Measurements from ENCODE around the gene ADARB2.

The ADARB2 gene

DNA sequence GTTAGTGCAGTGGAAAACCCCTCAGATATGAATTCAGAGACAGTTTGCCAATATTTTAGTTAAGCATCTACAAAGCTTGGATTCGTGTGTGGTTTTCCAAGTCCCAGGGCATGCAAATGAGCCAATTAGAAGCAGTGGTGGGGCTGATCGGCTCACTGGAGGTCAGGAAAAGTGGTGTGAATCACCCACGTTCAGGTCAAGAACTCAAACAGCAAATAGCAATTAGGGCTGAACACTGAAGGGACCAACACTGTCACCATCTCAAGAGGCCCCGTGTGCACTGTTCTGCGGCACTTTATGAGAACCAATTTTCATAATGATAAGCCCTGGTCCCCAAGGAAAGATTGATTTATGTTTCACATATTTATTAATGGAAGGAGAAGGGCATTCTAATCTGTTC lies 68.9 kb downstream of the ADARB2 start:
- no peak overlapping the region for H3K4me3 ChIP-seq (ENCODE audit: low read length)
- TF ChIP-seq ZNF274 (IDR thresholded peaks at IDR 0.05; ENCODE audit: low read depth, low read length) = no peak

DNA sequence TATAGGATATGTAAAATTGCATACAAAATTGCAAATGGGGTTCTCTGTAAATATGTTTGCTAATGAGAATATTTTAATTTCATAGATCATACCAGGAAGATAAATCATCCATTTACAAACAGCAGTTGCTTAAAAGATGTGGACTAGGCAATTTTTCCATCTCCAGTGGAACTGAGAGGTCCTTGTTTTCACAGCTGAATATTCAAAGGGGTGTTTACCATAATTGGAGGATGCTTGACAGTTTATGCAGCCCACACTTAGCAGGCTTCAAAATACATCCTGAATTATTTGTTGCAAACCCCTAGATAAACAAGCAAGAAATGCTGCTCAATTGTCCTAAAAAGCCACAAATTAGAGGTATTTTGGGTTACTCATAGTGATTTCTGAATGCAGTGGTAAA lies 69.9 kb downstream of the ADARB2 start:
- TF ChIP-seq ZNF274 (IDR thresholded peaks at IDR 0.05; ENCODE audit: low read depth, low read length) = no peak
- no peak overlapping the region for H3K4me3 ChIP-seq (ENCODE audit: low read length)

- no peak for TF ChIP-seq ZNF274 (IDR thresholded peaks at IDR 0.05; ENCODE audit: low read depth, low read length)
- no peak overlapping the region for H3K4me3 ChIP-seq (ENCODE audit: low read length)
These were observed 71.2 kb downstream of the ADARB2 start for GRCh38 chr10:1666147-1666546.

GRCh38 chr10:1665681-1666080 lies 71.6 kb downstream of the ADARB2 start:
- no peak overlapping the region for H3K4me3 ChIP-seq (ENCODE audit: low read length)
- no peak for TF ChIP-seq ZNF274 (IDR thresholded peaks at IDR 0.05; ENCODE audit: low read depth, low read length)

- no peak overlapping the region for H3K4me3 ChIP-seq (ENCODE audit: low read length)
- TF ChIP-seq ZNF274 (IDR thresholded peaks at IDR 0.05; ENCODE audit: low read depth, low read length) = no peak
These were observed 72.2 kb downstream of the ADARB2 start for GRCh38 chr10:1665021-1665661.

GRCh38 chr10:1664333-1664964 lies 72.9 kb downstream of the ADARB2 start:
- H3K4me3 ChIP-seq (ENCODE audit: low read length) = no peak overlapping the region
- no peak for TF ChIP-seq ZNF274 (IDR thresholded peaks at IDR 0.05; ENCODE audit: low read depth, low read length)

- H3K4me3 ChIP-seq (ENCODE audit: low read length) = no peak overlapping the region
- TF ChIP-seq ZNF274 (IDR thresholded peaks at IDR 0.05; ENCODE audit: low read depth, low read length) = no peak
These were observed 74.1 kb downstream of the ADARB2 start for GRCh38 chr10:1663226-1663625.

DNA sequence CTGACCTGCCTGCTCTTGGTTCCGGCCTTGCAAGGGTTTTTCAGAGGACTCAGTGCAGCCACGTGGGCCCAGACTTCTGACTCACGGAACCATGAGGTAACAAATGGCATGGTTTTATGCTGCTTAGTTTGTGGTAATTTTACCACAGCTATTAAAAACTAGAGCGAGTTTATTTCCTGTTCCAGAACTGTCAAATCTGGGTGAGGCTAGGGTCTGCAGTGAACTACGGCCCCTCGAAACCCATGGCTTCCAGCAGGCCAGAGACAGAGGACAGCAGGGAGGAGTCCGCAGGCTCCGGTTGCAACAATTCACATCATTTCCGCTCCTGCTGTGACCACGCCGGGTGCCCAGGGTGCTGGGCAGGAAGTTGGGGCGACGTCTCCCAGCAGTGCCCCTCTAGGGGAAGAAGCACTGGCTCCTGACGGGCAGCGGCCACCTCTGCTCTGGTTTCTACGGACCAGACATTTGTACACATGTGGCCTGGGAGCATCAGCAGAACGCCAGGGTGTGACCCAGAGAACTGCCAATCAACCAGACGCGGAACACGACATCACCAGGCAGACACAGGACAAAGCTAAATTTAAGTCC lies 74.8 kb downstream of the ADARB2 start:
- TF ChIP-seq ZNF274 (IDR thresholded peaks at IDR 0.05; ENCODE audit: low read depth, low read length) = no peak
- no peak overlapping the region for H3K4me3 ChIP-seq (ENCODE audit: low read length)

DNA sequence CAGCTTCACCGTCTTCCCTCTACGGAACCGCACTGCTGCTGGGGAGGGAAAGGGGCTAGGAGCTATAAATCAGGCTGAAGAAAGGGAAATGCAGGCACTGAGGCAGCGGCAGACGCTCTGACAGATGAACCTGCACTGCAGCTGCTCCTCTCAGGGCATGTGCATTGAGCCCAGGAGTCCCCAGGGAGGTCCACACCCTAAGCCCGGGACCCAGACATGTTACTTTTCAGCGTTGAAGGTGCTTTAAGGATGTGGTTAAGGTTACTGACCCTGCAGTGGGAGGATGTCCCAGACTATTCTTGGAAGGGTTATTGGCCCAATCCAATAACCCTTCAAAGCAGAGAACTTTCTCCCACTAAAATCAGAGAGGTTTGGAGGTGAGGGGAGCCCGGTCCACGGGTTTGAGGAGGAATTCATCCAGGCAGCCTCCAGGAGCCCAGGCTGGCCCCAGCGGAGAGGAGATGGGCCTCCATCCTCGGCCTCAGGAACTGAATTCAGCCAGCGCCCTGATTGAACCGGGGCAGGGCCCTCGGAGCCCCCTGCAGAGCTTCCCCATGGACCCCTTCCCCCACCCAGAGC lies 75.4 kb downstream of the ADARB2 start:
- TF ChIP-seq ZNF274 (IDR thresholded peaks at IDR 0.05; ENCODE audit: low read depth, low read length) = no peak
- no peak overlapping the region for H3K4me3 ChIP-seq (ENCODE audit: low read length)

- no peak for TF ChIP-seq ZNF274 (IDR thresholded peaks at IDR 0.05; ENCODE audit: low read depth, low read length)
- H3K4me3 ChIP-seq (ENCODE audit: low read length) = no peak overlapping the region
These were observed 75.9 kb downstream of the ADARB2 start for GRCh38 chr10:1661416-1661815.

DNA sequence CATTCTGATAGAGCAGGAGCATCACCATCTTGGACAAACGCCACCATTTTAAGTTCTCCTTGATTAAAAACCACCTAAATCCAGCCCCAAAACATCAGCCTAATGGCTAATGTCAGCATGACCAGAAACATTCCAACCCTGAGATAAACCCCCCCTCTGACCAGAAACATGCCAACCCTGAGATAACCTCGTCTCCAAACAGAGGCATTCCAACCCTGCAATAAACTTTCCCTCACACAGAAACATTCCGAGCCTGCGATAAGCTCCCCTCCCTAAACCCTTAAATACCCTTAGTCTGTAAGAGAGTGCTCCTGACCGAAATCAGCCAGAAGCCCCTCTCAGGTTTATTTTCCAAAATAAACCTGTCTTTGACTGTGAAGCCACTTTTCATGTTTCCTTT lies 76.5 kb downstream of the ADARB2 start:
- no peak overlapping the region for H3K4me3 ChIP-seq (ENCODE audit: low read length)
- TF ChIP-seq ZNF274 (IDR thresholded peaks at IDR 0.05; ENCODE audit: low read depth, low read length) = no peak

- no peak for TF ChIP-seq ZNF274 (IDR thresholded peaks at IDR 0.05; ENCODE audit: low read depth, low read length)
- no peak overlapping the region for H3K4me3 ChIP-seq (ENCODE audit: low read length)
These were observed 76.9 kb downstream of the ADARB2 start for GRCh38 chr10:1660386-1660785.

GRCh38 chr10:1659221-1659791 lies 78.0 kb downstream of the ADARB2 start:
- no peak overlapping the region for H3K4me3 ChIP-seq (ENCODE audit: low read length)

GRCh38 chr10:1658658-1659057 lies 78.7 kb downstream of the ADARB2 start:
- TF ChIP-seq ZNF274 (IDR thresholded peaks at IDR 0.05; ENCODE audit: low read depth, low read length) = no peak
- no peak overlapping the region for H3K4me3 ChIP-seq (ENCODE audit: low read length)

More at GRCh38 chr10:1659221-1659791, 78.0 kb downstream of the ADARB2 start:
- TF ChIP-seq ZNF274 (IDR thresholded peaks at IDR 0.05; ENCODE audit: low read depth, low read length) = no peak

GRCh38 chr10:1657479-1657878 lies 79.8 kb downstream of the ADARB2 start:
- no peak overlapping the region for H3K4me3 ChIP-seq (ENCODE audit: low read length)
- no peak for TF ChIP-seq ZNF274 (IDR thresholded peaks at IDR 0.05; ENCODE audit: low read depth, low read length)
